ENCODE measurements around the gene KCP.

KCP gene

DNA sequence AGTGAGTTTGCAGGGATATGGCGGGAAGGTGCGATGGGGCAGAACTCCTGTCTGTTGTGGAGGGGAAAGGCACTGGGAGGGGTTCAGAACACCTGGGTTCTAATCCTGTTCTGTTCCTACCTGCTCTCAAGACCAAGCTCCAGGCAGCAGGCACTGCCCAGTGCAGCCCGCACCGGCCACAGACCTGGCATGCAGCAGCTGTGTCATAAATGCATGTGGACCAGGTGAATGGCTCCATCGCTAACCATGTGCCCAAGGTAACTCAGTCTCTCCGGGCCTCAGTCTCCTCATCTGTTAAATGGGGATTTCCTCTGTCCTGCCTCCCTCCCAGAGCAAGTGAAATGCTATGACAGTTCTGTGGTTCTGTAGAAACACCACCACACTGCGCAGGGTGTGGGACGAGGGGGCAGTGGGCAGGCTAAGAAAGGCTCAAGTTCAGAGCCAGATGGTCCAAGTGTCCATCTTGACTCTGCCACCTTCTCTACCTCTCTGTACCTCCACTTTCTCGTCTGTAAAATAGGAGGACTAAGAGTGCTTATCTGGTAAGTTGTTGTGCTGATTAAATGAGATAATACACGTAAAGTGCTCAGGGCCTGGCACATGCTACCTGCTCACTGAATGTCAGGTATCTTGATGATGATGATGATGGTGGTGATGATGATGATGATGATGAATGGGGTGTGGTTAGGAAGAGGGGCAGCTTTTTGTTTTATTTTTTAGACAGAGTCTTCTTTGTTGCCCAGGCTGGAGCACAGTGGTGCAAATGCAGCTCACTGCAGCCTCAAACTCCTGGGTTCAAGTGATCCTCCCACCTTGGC is 24.9 kb downstream of the KCP start:
- DNase-seq, result no peak

DNA sequence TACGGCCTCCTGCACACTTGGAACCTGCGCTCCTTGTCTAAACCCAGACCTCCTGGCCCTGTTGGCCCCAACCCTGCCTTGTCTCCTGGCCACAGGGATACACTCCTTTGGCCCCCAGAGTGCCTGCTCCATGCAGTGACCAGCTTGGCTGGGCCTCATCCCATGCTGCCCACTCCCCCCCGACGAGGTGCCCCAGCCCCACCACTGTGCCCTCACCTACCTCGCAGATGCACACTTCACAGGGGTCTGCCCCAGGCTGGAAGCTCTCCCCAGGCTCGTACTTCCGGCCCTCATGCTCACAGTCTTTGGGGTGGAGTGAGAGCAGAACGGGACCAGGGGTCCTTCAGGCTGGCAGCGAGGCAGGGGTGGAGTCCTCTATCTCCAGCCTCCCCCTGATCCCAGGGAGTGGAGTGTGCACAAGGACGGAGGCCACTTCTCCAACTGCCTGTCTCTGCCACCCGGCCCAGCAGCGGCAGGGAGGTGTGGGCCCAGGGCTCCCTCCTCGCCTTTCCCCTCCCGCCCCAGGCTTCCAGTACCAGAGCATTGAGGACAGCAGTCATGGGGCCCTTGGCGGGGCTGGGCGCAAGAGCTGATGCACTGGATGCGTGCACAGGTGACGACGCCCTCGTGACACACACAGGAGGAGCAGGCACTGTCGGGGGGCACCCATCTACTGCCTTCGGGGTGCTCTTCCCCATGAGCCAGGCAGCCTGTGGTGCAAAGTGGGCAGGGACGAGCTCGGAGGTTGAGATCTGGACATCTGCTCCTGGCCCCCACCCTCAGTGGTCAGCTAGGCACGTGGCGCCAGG is 25.7 kb downstream of the KCP start:
- DNase-seq, result no peak

DNA sequence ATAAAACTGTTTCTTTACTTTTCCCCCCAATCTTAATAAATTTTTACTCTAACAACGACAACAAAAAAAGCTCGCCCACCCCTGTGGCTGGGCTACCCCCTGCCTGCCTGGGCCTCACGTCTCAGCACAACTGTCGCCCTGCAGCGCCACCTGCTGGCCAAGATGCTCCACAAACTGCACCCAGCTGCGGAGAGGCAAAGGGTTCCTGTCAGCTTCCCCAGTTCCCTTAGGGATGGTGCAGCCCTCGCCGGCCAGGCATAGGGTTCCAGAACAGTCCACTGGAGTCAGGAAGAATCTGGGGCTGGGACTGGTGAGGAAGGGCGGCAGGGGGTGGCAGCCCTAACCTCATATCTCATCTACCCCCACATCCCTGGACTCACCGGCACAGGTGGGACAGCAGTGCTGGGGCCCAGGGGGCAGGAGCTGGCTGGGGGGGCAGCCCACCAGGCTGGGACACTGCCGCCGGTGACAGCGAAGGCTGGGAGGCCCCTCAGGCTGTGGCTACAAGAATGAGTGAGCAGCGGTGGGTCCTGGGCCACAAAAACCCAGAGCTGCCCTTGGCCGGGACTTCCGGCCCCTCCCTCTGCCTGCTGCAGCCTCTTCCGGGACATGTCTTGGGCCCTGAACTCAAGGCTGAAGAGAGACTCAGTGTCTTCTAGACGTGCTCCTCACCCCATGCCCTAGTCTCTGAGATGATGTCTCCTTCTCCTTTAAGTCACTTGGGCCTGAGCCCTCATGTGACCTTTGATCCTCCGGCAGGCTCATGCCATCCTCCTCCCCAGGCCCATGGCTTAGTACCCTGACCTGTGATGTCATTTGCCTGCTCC is 26.7 kb downstream of the KCP start:
- peak; percentile 68 for DNase-seq

DNA sequence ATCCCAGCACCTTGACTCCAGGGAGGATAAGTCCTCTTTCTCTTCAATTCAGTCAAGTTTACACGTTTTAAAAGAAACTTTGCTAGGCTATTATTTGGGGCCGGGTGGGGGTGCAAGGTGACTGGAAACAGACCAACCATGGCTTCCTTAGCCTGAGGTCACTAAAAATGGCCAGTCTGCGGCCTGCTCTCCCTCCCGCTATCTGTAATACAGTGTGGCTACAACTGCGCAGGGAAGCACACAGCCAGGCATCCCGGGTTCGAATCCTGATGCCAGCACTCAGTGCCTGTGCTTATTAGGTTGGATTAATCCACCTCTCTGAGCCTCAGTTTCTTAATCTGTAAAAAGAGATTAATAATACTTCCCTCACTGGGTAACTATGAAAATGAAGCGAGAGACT is 28.4 kb downstream of the KCP start:
- DNase-seq, result no peak

DNA sequence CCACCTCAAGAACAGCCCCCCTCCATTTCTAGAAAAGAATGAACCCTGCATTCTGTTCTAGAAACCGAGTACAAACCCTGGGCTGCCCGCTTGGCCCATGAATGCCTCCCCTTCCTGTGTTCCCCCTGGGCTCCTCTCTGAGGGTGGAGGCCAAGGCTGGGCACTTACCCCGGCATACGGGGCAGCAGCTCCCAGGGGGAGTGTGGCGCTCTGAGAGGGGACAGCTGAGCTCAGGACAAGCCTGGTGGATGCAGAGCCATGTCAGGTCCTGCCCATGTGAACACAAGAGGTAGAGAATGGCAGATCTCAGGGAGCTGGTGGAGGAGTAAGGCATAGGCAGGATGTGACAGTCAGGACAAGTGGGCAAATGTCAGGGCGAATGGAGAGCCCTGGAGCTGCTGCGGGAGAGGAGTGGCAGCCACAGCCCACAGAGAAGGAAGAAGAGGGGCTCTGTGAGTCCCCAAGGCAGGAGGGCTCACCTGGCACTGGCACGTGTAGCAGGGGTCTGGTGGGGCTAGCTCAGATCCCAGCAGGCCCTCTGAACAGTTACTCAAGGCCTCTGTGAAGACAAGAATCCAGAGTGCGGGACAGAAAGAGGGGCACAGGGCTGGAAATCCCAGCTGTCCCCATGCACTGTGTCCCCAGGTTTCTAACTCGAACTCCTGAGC is 28.9 kb downstream of the KCP start:
- no peak for DNase-seq

DNA sequence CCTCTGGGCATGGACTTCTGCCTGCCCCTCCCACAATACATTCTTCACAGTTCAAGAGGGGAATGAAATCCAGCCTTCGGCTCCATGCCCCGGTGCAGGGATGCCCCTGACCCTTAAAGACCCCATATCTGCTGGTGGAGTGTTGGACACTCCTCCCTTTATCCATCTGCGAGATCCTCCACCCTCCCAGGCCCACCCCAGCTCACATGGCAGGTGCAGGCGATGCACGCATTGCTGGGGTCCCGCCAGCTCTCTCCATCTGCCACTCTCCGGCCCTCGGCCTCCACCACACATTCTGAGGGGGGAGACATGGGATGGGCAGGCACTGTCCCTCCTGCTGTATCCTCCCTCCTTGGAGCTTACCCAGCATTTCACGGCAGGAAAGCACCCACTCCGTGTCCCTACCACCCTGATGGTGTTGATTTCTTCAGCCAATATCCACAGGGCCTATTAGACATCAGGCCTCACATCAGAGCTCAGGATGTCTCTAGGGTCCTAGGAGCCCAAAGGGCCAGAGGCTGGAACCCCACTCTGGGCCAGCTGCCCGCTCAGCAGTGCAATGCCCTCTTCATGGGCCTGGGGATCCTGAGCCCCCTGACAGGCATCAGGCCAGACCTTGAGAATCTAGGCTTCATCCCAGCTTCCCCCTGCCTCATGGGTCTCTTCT is 29.6 kb downstream of the KCP start:
- DNase-seq, result no peak

DNA sequence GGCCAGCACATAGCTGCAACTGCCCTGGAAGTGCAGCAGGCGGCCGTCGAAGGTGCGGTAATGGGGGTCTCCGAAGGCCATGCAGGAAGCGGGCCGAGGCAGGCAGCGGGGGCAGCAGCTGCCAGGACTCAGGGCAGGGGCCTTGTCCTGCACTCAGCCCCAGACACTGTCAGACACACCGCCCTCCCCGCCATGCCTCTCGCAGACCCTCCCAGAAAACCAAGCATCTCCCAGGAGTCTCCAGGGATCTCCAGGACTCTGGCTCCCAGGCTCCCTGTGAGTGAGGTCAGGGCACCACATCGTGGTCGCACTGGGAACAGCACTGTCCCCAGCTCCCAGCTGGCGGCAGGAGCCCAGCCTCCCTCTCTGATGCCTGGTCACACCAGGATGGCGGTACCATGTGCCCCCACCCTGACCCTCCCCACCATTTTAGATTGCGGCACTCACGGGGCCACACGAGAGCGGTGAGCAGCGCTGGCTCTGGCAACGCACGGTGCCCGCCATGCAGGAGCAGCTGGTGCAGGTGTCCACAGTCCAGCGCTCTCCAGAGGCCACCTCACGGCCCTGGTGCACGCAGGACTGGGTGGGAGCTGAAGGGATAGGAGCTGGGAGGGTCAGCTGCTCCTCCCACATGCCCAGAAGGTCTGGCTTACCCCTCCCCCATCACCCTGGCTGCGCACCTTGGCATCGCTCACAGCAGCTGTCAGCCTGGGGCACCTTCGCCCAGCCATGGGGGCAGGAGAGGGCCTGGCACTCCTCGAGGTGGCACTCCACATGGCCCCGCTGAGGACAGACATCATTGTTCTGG is 30.4 kb downstream of the KCP start:
- no peak for DNase-seq

DNA sequence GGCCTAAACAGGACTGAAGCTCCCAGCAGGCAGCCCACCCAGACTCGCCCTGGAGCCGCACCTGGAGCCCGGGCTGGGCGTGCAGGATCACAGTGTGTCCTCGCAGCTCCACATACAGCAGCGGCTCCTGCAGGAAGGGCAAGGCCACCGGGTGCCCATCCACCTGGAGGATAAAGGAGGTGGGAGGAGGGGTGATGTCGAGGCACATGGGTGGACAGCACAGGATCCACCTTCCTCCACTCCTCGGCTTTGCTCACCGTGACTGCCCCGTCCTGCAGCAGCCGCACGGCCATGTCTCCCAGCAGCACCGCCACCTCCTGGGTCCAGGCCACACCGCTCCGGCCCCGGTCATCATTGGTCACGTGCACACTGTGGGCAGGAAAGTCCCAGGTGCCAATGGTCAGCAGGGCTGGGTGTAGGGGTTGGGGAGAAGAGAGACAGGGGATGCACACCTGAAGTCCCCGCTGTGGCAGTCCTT is 31.0 kb downstream of the KCP start:
- no peak for DNase-seq

DNA sequence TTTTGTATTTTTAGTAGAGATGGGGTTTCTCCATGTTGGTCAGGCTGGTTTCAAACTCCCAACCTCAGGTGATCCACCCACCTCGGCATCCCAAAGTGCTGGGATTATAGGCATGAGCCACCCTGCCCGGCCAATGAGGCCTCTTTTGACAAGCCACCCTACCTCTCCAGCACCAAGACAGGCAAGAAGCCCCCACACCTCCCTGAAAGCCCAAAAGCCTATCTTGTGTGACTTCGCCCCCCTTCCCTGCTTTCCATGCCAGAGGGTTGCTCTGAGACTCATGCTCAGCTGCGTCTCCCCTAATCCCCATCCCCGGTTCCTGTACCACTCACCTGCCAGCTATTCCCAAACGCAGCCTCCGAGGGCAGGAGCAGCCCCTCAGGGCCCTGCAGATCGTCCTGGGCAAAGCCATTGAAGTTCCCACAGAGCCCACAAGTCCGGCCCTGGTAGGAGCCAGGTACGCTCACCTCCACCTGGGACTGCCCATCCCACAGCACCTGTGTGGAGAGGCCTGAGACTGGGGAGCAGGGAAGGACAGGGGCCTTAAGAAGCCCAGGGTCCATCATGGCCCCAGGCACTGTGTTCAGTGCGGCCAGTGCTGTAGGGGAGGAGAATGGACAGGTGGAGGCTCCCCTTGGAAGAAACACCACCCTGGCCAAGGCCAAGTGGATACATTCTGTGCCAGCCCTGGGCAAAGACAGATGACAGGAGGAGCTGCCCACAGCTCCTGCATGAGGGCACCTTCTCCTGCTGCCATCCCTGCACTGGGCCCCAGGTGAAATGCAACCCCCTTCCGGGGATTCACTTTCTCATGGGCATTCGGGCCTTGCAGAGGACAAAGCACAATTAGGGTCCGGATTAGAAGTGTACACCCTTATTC is 32.0 kb downstream of the KCP start:
- no peak for DNase-seq

DNA sequence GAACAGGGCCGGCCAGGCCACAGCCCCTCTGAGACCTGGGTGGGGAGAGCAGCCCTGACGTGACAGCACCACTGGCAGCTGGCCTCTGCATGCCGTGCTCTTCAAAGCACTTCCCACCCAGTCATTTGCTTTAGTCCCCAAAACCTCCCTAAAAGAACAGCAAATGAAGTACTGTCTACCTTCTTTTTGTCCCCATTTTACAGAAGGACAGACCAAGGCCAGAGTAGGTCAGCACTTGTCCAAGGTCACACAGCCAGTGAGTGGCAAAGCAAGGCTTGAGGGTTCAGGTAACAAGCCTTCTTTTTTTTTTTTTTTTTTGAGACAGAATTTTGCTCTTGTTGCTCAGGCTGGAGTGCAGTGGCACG is 32.8 kb downstream of the KCP start:
- DNase-seq, result no peak

DNA sequence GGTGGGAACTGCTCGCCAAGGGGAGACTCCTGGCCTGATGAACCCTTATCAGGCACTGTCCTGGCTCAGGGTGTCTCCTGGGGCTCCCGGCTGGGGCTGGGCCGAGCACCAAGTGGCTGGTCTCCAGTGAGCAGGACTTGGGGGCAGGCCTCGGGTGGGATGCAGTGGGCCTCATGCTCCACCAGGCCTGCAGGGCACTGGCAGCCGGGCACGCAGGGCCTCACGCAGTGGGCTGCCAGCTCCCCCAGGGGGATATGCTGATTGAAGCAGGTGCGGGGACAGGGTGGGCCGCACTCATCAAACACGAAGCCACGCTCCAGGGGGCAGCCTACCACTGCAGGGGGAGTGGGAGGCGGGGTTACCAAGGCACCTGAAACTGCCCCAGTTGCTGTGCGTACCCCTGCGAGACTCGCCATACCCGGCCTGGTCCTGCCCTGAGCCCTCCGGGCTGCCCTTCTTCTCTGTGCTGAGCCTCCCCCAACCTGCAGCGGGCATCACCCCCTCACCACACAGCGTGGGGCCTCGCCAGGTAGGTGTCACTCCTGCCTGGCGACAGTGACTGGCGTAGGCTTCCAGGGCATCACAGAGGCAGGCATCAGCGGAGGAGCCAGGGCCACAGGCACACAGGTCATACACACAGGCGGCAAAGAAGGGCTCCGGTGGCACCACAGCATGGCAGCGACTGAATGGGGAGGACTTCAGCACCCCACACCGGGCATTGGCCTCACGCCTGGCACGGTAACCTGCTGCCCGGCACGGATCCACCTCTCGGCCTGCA is 33.3 kb downstream of the KCP start:
- no peak for DNase-seq

DNA sequence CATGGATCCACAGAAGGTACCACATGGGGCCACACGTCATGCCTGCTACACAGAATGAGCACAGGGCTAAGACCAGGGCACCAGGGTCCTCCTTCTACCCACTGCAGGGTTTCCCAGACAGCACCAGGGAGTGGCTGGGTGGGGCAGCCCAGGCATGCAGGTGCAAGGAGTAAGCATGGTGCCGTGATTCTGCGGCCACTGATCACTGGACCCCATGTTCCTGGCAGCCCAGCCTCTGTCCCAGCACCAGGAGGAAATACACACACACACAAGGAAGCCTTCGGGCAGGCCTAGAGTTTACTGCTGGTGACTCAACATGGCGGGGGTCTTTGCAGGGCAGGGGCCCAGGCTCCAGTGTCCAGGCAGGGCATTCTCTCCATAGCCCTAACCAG is 33.9 kb downstream of the KCP start:
- no peak for DNase-seq

DNA sequence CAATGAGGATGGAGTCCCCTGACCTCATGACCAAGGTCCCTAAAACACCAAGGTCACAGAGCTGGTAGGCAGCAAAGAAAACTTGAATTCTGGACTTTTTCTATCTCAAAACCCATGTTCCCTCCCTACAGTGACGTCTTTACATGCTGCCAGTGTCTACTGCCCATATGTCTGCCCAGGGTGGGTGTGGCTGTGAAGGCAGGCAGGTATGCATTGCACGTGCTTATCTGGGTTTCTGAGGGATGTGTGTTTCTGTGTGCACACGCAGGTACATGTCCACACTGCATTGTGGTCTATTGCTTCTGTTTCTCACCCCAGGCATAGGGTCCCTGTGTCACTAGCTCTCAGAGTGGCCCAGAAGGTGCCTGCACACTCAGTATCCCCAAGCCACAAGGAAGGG is 34.4 kb downstream of the KCP start:
- no peak for DNase-seq

DNA sequence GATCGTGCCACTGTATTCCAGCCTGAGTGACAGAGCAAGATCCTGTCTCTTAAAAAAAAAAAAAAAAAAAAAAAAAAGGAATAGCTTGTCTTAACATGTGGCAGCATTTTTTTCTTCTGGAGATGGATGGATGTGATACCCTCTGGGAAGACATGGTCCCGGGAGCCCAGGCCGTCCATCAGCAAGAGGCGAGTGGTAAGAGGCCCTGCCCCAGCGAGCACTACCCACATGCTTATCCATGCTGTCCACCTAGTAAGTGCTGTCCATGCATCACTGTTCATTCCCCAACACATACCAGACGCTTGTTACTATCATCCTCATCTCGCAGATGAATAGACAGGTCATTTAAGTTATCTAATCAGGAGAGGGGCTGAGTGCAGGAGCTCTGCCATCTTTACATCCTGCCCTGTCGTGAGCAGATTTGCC is 35.0 kb downstream of the KCP start:
- DNase-seq, result no peak

DNA sequence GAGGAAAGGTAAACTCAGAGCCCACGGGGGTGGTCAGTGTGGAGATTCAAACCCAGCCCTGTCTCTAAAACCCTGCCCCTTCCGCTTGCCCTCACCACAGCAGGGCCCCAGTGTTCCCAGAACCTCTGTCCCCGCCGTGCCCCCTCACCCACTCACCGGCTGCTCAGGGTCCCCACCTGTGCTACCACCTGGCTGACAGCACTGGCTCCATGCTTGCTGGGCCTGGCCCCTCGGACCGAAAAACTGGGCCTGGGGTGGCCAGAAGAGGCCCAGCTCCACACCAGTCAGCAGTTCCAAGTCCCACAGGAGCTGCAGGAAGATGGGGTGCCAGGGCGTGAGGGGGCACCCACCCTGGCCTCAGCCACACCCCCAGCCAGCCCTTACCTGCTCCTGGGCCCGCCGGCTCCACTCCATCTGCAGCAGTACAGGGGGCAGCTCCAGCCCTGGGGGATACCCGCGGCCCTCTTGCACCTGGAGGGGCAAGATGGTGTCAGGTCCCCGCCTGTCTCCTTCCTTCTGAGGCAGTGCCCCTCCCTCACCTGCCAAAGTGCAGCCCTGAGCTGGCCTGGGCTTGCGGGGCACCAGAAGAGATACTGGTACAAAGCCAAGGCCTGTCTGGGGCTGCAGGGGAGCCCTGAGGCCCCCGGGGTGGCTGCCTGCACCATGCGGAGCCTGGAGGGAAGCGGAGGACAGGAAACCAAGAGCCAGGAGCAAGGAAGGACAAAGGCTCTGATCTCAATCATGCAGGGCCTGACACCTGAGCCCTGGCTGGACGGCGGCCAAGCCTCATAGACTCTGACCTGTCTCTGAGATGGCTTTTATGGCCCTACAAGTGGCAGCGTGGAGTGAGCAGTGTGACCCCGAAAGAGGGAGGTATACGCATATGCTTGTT is 36.1 kb downstream of the KCP start:
- no peak for DNase-seq

DNA sequence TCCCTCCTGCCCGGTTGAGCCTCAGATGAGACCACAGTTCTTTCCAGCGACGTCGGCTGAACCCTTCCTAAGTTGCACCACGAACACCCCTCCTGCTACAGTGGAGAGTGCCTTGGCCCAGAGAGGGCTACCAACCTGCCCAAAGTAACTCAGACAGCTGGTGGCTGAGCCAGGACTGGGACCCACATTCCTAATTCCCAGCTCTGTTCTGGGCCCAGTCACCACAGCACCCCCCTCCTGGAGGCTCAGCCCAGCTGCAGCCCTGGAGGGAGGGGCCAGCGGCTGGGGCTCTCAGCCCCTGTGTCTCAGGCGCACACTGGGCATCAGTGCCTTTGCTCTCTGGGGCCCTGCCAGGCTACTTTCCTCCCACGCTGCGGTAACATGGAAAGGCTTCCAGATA is 37.3 kb downstream of the KCP start:
- DNase-seq, result no peak

DNA sequence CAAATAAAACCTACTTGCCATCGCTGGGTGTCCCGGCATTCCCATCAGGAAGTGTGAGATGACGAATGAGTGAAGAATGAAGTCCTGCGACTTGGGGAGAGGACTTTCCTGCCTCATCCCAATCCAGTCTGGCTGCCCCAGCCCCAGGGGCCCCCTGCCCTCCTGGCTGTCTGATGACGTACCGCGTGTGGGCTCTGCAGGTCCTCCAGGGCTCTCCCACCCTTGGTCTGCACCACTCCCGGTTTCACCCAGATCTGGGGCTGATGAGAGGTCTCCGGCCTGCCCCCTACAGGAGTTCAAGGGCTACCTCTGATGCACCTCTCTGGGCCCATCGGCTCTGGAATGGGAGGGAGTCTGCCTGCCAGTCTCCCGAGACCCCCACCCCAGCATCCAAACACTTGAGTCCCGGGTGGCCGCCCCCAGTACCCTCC is 38.1 kb downstream of the KCP start:
- no peak for DNase-seq

DNA sequence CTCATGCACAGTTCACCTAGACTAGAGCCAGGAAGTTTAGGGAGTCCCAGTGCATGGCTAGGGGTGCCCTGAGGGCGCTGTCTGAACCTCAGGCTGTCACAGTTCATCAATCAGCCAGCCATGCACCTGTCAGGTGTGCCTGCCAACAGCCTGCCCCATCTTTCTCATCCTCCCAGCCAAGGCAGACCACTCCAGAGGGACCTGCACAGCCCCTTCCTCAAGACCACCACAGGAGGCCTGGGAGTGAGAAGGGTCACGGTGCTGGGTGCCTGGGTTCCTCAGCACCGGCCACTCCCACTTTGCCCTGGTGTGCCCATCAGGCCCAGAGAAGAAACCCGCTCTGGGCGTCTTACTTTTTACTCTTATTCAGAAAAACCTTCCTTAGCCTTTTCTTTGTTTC is 39.5 kb downstream of the KCP start:
- DNase-seq, result no peak

DNA sequence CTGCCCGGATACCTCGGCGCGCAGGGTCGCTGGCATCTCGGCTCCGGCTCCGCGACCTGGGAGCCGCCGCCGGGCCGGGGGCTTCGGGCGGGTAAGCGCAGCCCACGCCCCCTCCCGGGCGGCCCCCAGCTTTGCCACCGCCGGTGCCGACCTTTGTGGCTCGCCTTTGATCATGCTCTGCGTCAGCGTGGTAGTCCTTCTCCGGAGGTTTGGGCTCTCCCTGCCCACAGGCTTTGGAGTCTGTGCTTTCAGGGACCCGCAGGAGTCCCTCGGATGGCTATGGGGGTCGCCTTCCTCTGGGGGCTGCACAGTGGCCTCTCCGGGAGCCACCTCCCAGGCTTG is 40.6 kb downstream of the KCP start:
- DNase-seq, result no peak
